Measurements from ENCODE around the gene AHR. TPM values are rescaled to one million over a fixed set of nuclear protein-coding genes. Genes with fewer than 3 reads are reported as not detected.

Gene AHR
- total RNA-seq, 1 experiment from 2014 or later, result 6.1 TPM

- Histone ChIP-seq H3T11ph (ENCODE audit: low read length) (no peak overlapping the region), H4K8ac (replicated peaks; ENCODE audit: insufficient read length, low read depth, low read length) (no peak overlapping the region), H3K14ac (ENCODE audit: insufficient read depth, low read length) (no peak overlapping the region), H2BK20ac (ENCODE audit: low read depth, low read length, poor library complexity, severe bottlenecking) (no peak overlapping the region), H3K9me3 (ENCODE audit: control insufficient read depth, low read depth, low read length) (no peaks in the 10 kb centered on the region), H2BK12ac (ENCODE audit: insufficient read length, low read depth, low read length) (no peak overlapping the region), H3K4me1 (ENCODE audit: insufficient read depth, low read length) (no peaks in the 10 kb centered on the region; the same call in 1 of the 2 replicates), H3K18ac (ENCODE audit: insufficient read length, low read depth, low read length) (no peak overlapping the region), H3K23me2 (ENCODE audit: insufficient read length, low read depth, low read length, poor library complexity, severe bottlenecking) (no peaks in the 10 kb centered on the region), H3K27me3 (ENCODE audit: insufficient read depth, low read length) (no peaks in the 10 kb centered on the region), H3K79me2 (ENCODE audit: insufficient read depth, low read length) (no peaks in the 10 kb centered on the region; the same call in 1 of the 2 replicates), H3K23ac (ENCODE audit: insufficient read length, low read depth, low read length) (no peak overlapping the region), H4K5ac (ENCODE audit: insufficient read length, low read depth, low read length) (no peak overlapping the region), H3K4ac (ENCODE audit: low read depth, low read length) (no peak overlapping the region), H2BK120ac (ENCODE audit: low read depth, low read length, poor library complexity, severe bottlenecking) (no peak overlapping the region), H3K4me2 (ENCODE audit: insufficient read depth, insufficient read length, low read length) (no peak overlapping the region), H3K27ac (ENCODE audit: insufficient read length, low read depth, low read length) (no peak overlapping the region), H3K56ac (ENCODE audit: insufficient read length, low read depth, low read length) (no peak overlapping the region), H2AK5ac (ENCODE audit: insufficient read length, low read length) (no peak overlapping the region), H3K9ac (ENCODE audit: extremely low read depth, insufficient read length, low read length) (no peak overlapping the region), H2BK5ac (ENCODE audit: insufficient read length, low read length) (no peak overlapping the region), H4K91ac (ENCODE audit: insufficient read length, low read depth, low read length) (no peak overlapping the region), H2AFZ (ENCODE audit: low read length) (no peak overlapping the region), H4K20me1 (ENCODE audit: control insufficient read depth, insufficient read depth, insufficient read length) (no peaks in the 10 kb centered on the region), H2BK15ac (ENCODE audit: low read depth, low read length) (no peak overlapping the region), H3K79me1 (ENCODE audit: insufficient read depth, low read depth, low read length, poor library complexity, severe bottlenecking) (no peaks in the 10 kb centered on the region)
- no peak for DNase-seq
- Mint-ChIP-seq H3K36me3 (ENCODE audit: insufficient read depth in 1 of 3, low read depth in 3 of 3) (peaks cover 0 to 6% (median 0%) of the 10 kb centered on the region in 3 experiments; a peak in 2 of 7 replicates), H3K27ac (no peak overlapping the region), H3K4me1 (peaks cover 34 to 41% of the 10 kb centered on the region in 2 experiments), H3K4me3 (no peak overlapping the region), H3K9me3 (no peaks in the 10 kb centered on the region), H3K27me3 (ENCODE audit: low read depth) (no peaks in the 10 kb centered on the region)
- no CpG with 5 or more reads among the region's 3 CpGs for WGBS (ENCODE audit: extremely low coverage, insufficient read length, low lambda C conversion rate)
- TF ChIP-seq, protein P1, sequence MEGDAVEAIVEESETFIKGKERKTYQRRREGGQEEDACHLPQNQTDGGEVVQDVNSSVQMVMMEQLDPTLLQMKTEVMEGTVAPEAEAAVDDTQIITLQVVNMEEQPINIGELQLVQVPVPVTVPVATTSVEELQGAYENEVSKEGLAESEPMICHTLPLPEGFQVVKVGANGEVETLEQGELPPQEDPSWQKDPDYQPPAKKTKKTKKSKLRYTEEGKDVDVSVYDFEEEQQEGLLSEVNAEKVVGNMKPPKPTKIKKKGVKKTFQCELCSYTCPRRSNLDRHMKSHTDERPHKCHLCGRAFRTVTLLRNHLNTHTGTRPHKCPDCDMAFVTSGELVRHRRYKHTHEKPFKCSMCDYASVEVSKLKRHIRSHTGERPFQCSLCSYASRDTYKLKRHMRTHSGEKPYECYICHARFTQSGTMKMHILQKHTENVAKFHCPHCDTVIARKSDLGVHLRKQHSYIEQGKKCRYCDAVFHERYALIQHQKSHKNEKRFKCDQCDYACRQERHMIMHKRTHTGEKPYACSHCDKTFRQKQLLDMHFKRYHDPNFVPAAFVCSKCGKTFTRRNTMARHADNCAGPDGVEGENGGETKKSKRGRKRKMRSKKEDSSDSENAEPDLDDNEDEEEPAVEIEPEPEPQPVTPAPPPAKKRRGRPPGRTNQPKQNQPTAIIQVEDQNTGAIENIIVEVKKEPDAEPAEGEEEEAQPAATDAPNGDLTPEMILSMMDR (conservative IDR thresholded peaks at IDR 0.05), result no peak
Measured at GRCh38 chr7:17318146-17318545, 19.7 kb downstream of the AHR start.

Data from H9 (cell line).